Stimulated activated CD4-positive, alpha-beta T cell treated with anti-CD3 and anti-CD28 coated beads, TNF-alpha, amount 100 ng/mL, for 1 hour (primary cell): ENCODE results near the gene HEBP1.

ENCODE experiments used
- DNase-seq, 3 donors: peaks; one replicate each; pipeline ENCODE4 v3.0.0-alpha.2; 2020; ENCODE audit warnings: low read depth in 3 of 3, low spot score in 1 of 3

Gene HEBP1

GRCh38 chr12:12992418-12993130, 7.5 kb downstream of the HEBP1 start:
- DNase-seq = no peak

DNA sequence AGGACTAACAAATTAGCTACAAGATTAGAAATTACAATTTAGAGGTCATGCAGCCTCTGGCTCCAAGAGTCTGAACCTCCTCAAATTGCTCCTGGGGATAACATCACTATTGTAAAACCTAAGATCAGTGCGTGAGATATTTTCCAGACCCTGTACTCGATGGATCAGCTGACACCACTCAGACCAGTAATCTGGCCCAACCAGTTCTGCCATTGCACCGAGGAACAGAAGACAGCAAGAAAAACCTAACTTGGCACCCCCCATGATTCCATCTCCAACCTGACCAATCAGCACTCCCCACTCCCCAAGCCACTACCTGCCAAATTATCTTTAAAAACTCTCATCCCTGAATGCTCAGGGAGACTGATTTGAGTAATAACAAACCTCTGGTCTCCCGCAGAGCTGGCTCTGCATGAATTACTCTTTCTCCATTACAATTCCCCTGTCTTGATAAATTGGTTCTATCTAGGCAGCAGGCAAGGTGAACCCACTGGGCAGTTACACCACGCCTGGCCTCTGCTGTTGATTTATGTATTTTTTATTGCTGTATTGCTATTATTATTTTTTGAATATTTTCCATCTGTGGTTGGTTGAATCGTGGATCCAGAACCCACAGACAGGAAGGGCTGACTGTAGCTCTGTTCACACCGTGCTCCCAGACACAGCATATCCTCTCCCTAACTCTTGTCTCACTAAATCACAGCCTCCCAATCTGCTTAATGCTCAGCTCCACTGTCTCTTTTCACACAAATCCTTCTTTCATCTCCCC, 9.2 kb downstream of the HEBP1 start:
- no peak for DNase-seq

DNA sequence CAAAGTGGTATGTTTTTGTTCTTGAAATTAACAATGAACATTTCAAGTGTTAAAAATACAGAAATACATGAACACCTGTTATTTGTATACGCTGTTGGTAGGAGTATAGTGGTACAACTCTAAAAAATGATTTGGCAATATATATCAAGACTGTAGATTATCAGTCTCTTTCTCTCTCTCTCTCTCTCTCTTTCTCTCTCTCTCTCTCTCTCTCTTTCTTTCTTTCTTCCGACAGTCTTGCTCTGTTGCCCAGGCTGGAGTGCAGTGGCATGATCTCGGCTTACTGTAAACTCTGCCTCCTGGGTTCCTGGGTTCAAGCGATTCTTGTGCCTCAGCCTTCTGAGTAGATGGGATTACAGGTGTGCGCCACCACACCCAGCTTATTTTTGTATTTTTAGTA, 12.6 kb downstream of the HEBP1 start:
- no peak for DNase-seq

DNA sequence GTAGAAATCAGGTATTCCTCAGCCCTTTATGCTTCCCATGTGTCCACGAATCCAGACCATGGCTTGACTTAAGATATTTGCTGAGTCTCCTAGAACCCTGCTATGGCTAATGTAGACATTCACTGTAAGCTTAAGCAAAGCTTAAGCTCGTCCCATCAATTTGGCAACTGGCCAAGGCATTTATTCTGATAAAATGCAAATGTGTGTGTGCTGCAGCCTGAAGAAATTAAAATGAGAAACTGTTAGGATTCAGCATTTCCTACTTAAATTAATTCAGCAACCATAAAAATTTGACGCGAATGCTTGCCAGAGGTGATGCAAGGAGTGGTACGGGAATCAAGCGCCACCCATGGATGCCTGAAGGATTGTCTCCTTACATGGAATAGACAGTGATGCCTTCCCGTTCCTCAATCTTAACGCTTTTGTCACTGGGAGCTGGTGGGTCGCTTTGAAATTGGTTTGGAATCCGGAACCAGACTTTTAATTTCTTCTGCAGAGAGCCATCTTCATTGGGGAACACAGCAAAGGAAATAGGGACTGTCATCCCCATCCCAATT, 13.2 kb downstream of the HEBP1 start:
- DNase-seq = no peak

DNA sequence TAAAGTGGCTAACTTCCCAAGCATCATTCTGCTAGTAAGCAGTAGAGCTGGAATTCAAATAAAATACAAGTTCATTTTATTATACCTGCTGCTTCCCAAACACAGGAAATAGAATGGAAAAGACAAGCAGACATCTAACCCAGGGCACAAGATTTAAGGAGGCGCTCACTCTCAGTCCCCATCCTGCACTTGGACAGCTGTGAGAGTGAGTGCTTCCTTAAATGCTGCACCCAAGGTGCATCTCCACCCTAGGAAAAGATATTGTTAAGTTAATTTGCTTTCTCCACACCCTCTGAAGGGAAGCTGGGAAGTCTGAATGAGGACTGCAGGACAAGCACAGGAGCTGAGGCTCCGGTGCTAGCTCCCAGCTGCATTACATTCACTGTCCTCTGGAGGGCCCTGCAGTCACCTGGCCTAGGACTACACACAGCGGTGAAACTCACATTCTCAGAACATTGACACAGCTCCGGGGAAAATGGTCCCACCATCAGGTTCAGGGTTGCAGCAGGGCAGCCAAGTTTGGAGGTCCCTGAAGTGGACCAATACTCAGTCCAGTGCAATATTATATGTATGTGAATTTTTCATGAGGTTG, 14.2 kb downstream of the HEBP1 start:
- no peak for DNase-seq

DNA sequence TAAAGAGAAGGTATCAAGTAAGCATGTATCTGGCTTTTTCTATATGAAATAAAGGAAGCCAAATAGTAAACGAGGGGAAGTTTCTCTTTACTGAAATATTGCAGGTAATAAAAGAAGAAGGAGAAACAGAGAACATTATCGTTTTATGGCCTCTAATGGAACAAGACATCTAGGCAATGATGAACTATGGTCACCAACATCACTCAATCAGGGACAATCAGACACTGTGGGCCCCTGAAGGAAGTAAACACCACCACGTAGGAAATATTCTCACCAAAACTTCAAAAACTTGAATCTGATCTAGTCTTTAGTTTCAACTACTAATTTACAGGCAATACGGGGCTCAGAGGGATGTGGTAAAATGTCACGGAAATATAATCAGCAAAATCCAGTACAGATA, 15.9 kb downstream of the HEBP1 start:
- no peak for DNase-seq

DNA sequence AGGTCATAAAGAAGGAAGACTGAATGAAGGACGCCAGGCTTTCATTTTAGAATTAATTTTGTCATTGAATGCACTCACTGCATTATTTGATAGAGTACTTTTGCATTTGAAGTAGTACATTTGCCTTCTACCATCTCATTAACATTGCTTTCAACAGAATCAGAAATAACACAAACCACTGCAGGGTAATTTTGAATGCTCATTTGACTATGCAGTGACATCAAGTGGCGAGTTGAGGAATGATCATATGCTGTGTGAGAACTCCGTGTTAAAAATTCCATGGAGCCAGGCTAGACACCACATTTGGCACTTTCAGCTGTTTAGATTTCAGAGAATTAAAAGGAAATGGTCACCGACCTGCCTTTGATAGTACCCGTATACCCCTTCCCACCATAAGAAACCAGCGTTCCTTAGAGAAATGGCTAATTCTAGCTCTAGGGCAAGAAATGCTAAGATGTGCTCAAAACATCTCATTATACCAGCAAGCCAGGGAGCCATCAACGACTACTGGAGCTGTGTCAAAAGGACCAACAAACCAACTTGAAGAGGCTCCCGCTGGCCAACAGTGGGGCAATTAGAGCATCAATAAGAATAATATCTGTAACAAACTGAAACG, 16.5 kb downstream of the HEBP1 start:
- no peak for DNase-seq

DNA sequence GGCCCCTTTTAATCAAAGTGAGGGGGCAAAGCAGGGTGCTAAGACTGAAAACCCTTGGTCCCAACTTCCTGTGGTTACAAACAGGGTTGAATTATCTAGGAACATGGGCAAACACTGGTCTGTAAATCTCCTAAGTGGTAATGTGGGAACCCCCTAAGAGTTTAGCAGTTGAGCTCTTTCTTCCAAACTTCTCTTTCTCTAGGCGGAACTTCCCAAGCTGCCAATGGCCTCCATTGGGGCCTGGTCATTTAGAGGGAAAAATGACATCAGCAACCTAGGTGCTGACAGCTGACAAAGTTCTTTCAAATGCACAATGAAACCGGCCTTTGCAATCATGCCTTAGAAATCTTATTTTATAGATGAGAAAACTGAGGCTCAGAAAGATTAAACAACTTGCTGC, 17.7 kb downstream of the HEBP1 start:
- DNase-seq = no peak

DNA sequence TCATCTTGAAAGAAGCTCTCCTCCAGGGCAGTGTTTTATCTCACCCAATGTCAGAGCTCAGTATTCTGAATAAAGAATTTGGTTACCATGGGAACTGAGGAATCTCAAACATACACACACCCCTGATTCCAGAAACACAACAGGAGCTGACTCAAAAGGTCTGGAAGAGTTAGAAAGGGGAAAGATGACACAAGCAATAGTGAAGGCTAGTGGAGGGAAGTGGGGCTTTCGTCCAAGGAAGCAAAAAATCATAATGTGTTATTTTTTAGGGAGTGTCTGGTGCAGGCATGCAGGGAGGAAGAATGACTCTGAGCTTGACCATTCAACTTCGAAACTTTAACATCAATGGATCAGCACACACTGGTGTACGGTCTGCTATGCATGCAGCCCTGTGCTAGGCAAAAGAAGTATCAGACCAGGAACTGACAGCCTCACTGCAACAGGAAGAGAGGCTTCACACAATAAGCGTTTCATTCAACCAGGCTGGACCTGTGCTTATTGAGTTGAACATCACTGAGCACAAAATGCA, 20.3 kb downstream of the HEBP1 start:
- DNase-seq = no peak

DNA sequence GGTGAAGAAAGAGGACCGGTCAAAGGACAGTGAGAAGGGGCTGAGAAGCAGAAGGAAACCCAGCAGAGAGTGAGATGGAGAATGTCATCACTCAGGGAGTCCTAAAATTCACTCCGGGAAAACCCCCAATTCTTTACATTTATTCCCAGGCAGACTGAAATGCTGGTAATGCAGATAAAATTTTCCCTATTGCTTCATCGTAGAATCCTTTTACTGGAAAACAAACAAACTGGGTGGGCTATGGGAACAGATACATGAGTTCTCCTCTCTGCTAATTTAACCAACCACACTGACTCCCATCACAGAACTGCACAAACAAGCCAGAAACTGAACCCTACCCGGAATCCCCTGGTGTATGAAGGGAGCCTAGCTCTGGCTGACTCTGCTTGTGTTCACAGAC, 20.9 kb downstream of the HEBP1 start:
- no peak for DNase-seq

DNA sequence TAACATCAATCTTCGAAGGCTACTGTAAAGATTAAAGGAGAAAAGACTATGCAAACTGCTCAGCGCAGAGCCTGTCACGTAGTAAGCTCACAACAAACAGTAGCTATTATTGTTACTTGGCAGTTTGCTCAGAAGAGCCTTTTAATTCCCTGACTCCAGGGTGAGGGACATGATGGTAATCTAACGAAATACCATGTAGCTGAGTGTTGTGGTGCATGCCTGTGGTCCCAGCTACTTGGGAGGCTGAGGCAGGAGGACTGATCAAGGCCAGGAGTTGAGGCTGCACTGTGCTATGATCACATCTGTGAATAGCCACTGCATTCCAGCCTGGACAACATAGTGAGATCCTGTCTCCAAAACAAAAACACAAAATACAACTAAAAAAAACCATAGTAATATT, 22.8 kb downstream of the HEBP1 start:
- no peak for DNase-seq

DNA sequence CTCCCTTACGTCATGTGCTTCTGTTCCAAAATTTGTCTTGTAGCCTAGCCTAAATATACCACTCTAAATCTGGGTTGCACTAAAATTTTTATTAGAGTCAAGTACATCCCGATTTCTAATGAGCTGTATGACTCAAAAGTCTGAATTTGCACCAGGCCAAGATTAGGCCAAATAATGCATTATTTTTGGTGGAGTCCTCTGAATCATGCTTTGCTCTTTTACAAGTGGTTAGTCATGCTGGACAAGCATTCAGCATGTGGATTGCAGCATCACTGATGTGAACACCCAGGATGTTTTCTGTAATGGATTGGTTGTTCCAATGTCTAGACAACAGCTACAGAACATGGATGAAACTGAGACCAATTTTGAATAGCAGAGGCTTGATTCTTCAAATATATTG, 23.7 kb downstream of the HEBP1 start:
- DNase-seq = no peak

GRCh38 chr12:12975322-12976077, 24.6 kb downstream of the HEBP1 start:
- DNase-seq = no peak

GRCh38 chr12:12974211-12974610, 25.9 kb downstream of the HEBP1 start:
- no peak for DNase-seq

DNA sequence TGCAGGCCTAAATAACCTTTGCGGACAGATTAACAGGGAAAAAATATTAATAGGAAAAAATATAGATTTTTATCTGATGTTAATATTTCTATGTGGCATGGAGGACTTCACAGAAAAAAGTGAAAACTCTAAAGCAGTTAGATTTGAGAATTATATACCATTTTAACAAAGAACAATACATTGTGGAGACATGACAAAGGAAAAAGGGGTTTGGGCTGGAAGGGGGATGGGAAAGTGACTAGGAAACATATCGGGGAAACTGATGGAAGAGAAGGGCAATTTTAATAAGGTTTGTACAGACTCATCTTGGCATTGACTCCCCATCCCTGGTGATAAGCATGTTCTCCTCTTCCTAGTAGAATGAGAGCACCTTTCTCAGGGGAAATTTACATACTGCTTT, 27.0 kb downstream of the HEBP1 start:
- no peak for DNase-seq

DNA sequence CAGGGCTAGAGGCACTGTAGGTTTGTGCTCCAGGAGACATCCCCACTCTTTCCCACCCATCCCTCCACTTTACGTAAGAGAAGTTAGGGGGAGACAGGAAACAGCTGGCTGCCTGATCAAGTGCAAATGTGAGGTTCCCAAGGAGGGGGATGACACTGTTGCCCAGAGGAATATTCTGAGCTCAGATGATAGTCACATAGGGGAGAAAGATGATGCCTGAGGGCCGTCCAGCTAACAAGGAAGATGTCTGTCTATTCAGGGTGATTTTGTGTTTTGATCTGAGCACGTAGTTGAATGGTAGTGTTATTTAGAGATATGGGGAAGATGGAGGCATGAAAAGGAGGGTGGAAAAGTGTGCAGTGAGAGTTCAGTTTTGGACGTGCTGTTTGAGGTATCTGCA, 34.2 kb downstream of the HEBP1 start:
- no peak for DNase-seq

- no peak for DNase-seq
Observed at GRCh38 chr12:12964255-12964654, 35.8 kb downstream of the HEBP1 start.

GRCh38 chr12:12960639-12961209, 39.3 kb downstream of the HEBP1 start:
- no peak for DNase-seq

GRCh38 chr12:12958886-12959285, 41.2 kb downstream of the HEBP1 start:
- DNase-seq = no peak

DNA sequence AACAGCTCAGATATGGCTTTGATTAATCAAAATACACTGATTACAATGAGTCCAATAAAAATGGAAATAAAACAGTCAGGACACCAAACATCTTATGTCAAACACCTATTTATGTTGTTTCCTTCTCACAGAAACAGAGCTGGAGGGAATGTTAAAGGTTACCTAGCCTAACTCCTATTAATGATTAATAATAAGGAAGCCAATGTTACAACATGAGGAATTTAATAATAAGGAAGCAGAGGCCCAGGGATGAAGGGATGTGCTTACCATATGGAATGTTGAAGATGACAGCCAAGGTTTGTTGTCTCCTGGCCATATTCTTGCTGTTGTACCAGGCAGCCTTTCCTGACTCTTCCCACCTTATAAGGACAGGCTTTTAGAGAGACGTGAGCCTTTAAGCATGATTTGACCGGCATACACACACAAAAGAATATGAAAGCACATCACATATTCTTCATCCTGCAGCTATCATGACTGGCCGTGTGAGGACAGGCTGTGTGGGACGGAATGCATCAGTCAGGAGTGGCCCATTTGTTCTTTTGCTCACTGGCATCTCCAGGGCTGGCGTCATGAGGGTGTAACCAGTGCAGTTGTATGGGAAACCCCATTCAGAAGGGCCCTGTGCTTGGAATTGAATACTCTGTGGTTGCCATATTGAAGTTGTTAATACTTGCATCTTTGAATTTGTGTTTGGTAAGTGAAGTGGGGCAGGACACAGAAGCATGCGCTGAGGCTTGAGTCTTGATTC, 45.0 kb downstream of the HEBP1 start:
- DNase-seq = no peak
